NB4 (cell line): ENCODE measurements around the gene FAM83E.
A peak's percentile ranks its signal among the peaks of the same experiment; 100 is the strongest.

ENCODE experiments used
- DNase-seq: peaks from one replicate; pipeline ENCODE4 v3.0.0; 2010; ENCODE audit warnings: low read depth
- H3K4me3 ChIP-seq: one replicate; pipeline ENCODE4 v1.5.1; 2011; ENCODE audit warnings: mild to moderate bottlenecking, low read depth, low read length, moderate library complexity
- CTCF ChIP-seq: IDR thresholded peaks from one replicate; pipeline ENCODE4 v1.5.1; 2012; ENCODE audit warnings: low read depth, low read length
- MAX ChIP-seq: IDR thresholded peaks from 2 replicates; pipeline ENCODE4 v1.6.1; 2011; ENCODE audit warnings: low read depth, low read length
- MYC ChIP-seq: IDR thresholded peaks from 2 replicates; pipeline ENCODE4 v1.6.1; 2011; ENCODE audit warnings: low read depth, low read length
- POLR2A ChIP-seq: IDR thresholded peaks from 2 replicates; pipeline ENCODE4 v1.6.1; 2011; ENCODE audit warnings: mild to moderate bottlenecking; ENCODE audit not compliant: insufficient read length; ENCODE audit errors: extremely low read depth

The FAM83E gene

GRCh38 chr19:48614436-48615230, at the start of gene FAM83E:
FAM83E (minus strand) TSS chr19:48615076; CDS start chr19:48613372, 1,704 bp downstream.
- peak within 1 kb of the TSS; percentile 68 for H3K4me3 ChIP-seq
- DNase-seq, result peak; percentile 75
- no peak for TF ChIP-seq POLR2A
- no peak for TF ChIP-seq CTCF
- TF ChIP-seq MYC, result no peak
- no peak for TF ChIP-seq MAX

- DNase-seq, result no peak
- TF ChIP-seq MAX, result no peak
- no peak for TF ChIP-seq CTCF
- H3K4me3 ChIP-seq, result no peak overlapping the region
These were observed 49.6 kb upstream of the FAM83E start for GRCh38 chr19:48664476-48664875.

- no peak for DNase-seq
- no peak for TF ChIP-seq POLR2A
- no peak for TF ChIP-seq MYC
- no peak for TF ChIP-seq CTCF
- no peak for TF ChIP-seq MAX
- H3K4me3 ChIP-seq, result no peak overlapping the region
These were observed 48.8 kb upstream of the FAM83E start for GRCh38 chr19:48663667-48664066.

- no peak for DNase-seq
- H3K4me3 ChIP-seq, result no peak overlapping the region
These were observed 46.8 kb upstream of the FAM83E start for GRCh38 chr19:48661711-48662090.

More at GRCh38 chr19:48661711-48662090, 46.8 kb upstream of the FAM83E start:
- TF ChIP-seq MYC (no peak), MAX (no peak), CTCF (no peak), POLR2A (no peak)
